ENCODE data around the gene TSEN34.

TSEN34 gene

GRCh38 chr19:54191011-54191810 lies at the start of gene TSEN34:
TSS of gene TSEN34 (plus strand) at chr19:54191308. CDS start at chr19:54191365, 57 bp downstream.
- H3K4me3 ChIP-seq, result peak within 1 kb of the TSS; percentile 71 to 82
- intact Hi-C loops (cut with DNase I; ENCODE audit: low total_unique reads), result no loop called here
- no peak for TF ChIP-seq CTCF (IDR thresholded peaks at IDR 0.05)

GRCh38 chr19:54141356-54141755 lies 49.8 kb upstream of the TSEN34 start:
- Histone ChIP-seq H3K27me3 (no peaks in the 10 kb centered on the region), H3K36me3 (peaks cover 39 to 52% (median 40%) of the 10 kb centered on the region in 3 donors), H3K27ac (no peak overlapping the region), H3K4me3 (no peak overlapping the region), H3K9me3 (no peaks in the 10 kb centered on the region), H3K4me1 (peaks cover 0 to 35% (median 27%) of the 10 kb centered on the region in 4 donors)
- intact Hi-C loops (cut with DNase I; ENCODE audit: low total_unique reads), result no loop called here
- TF ChIP-seq CTCF (IDR thresholded peaks at IDR 0.05), result no peak
- DNase-seq, result no peak

More at GRCh38 chr19:54191011-54191810, at the start of gene TSEN34:
- H3K4me1 ChIP-seq, result peaks cover 4 to 24% (median 19%) of the 10 kb centered on the region in 4 donors
- no peaks in the 10 kb centered on the region for H3K27me3 ChIP-seq
- H3K27ac ChIP-seq, result peak within 1 kb of the TSS; percentile 92 to 97
- DNase-seq, result peak; percentile 85 to 86
- no peaks in the 10 kb centered on the region for H3K9me3 ChIP-seq
- peaks cover 8 to 33% (median 11%) of the 10 kb centered on the region in 3 donors for H3K36me3 ChIP-seq

- Histone ChIP-seq H3K27me3 (no peaks in the 10 kb centered on the region), H3K36me3 (peaks cover 48 to 61% (median 49%) of the 10 kb centered on the region in 3 donors), H3K4me3 (no peak overlapping the region), H3K27ac (no peak overlapping the region), H3K9me3 (no peaks in the 10 kb centered on the region), H3K4me1 (peaks cover 0 to 31% (median 26%) of the 10 kb centered on the region in 4 donors)
- intact Hi-C loops (cut with DNase I; ENCODE audit: low total_unique reads), result no loop called here
- no peak for DNase-seq
- TF ChIP-seq CTCF (IDR thresholded peaks at IDR 0.05), result no peak
These were observed 48.8 kb upstream of the TSEN34 start for GRCh38 chr19:54142166-54142780.

GRCh38 chr19:54145541-54146158 lies 45.5 kb upstream of the TSEN34 start:
- H3K27ac ChIP-seq, result no peak overlapping the region
- no peak for TF ChIP-seq CTCF (IDR thresholded peaks at IDR 0.05)
- H3K4me3 ChIP-seq, result no peak overlapping the region
- H3K9me3 ChIP-seq, result no peaks in the 10 kb centered on the region
- intact Hi-C loops (cut with DNase I; ENCODE audit: low total_unique reads), result no loop called here
- peaks cover 0 to 8% (median 3%) of the 10 kb centered on the region in 4 donors for H3K4me1 ChIP-seq
- peaks cover 70 to 88% (median 83%) of the 10 kb centered on the region in 3 donors for H3K36me3 ChIP-seq
- no peak for DNase-seq
- H3K27me3 ChIP-seq, result no peaks in the 10 kb centered on the region

- Histone ChIP-seq H3K4me1 (no peaks in the 10 kb centered on the region), H3K9me3 (no peaks in the 10 kb centered on the region), H3K27me3 (no peaks in the 10 kb centered on the region), H3K27ac (no peak overlapping the region), H3K4me3 (no peak overlapping the region), H3K36me3 (peaks cover 77 to 100% (median 100%) of the 10 kb centered on the region in 3 donors)
- DNase-seq, result no peak
- no peak for TF ChIP-seq CTCF (IDR thresholded peaks at IDR 0.05)
- intact Hi-C loops (cut with DNase I; ENCODE audit: low total_unique reads), result no loop called here
These were observed 43.4 kb upstream of the TSEN34 start for GRCh38 chr19:54147676-54148075.
